Chondrocyte (in vitro differentiated cells): ENCODE measurements around the gene CDC42EP4. TPM values are rescaled to one million over a fixed set of nuclear protein-coding genes. Genes with fewer than 3 reads are reported as not detected.
A peak's percentile ranks its signal among the peaks of the same experiment; 100 is the strongest.

Experiments
- DNase-seq: peaks from one replicate; pipeline ENCODE4 v3.0.0; 2021; ENCODE audit warnings: mixed read lengths, low spot score
- H3K27ac Mint-ChIP-seq: one replicate; pipeline ENCODE4 v1.8.0; 2021; ENCODE audit warnings: mild to moderate bottlenecking, moderate library complexity, mixed read lengths; ENCODE audit not compliant: unreplicated experiment
- H3K27me3 Mint-ChIP-seq: 2 replicates; pipeline ENCODE4 v1.8.0; 2021; ENCODE audit warnings: low read depth, mixed read lengths
- H3K36me3 Mint-ChIP-seq: 2 replicates; pipeline ENCODE4 v1.8.0; 2021; ENCODE audit warnings: low read depth, mixed read lengths
- H3K4me1 Mint-ChIP-seq: 2 replicates; pipeline ENCODE4 v1.8.0; 2021; ENCODE audit warnings: low read depth, mild to moderate bottlenecking, mixed read lengths
- H3K4me3 Mint-ChIP-seq: one replicate; pipeline ENCODE4 v1.8.0; 2021; ENCODE audit warnings: mild to moderate bottlenecking, moderate library complexity, mixed read lengths; ENCODE audit not compliant: unreplicated experiment
- H3K9me3 Mint-ChIP-seq: 2 replicates; pipeline ENCODE4 v1.8.0; 2021; ENCODE audit warnings: low read depth, mixed read lengths
- total RNA-seq: library from RNA; stranded (reverse); gene quantifications from 3 replicates; pipeline ENCODE4 v1.2.1, GENCODE V29; 2021
- TF ChIP-seq, protein P1 (sequence below): fragments of 200-600 bp; sonication (generic); IDR thresholded peaks from 2 replicates; pipeline ENCODE4 v1.5.0; 2021; ENCODE audit warnings: antibody characterized with exemption, mild to moderate bottlenecking, moderate library complexity

CDC42EP4 gene
- total RNA-seq, 1 donor from 2014 or later, result 10.5 TPM

DNA sequence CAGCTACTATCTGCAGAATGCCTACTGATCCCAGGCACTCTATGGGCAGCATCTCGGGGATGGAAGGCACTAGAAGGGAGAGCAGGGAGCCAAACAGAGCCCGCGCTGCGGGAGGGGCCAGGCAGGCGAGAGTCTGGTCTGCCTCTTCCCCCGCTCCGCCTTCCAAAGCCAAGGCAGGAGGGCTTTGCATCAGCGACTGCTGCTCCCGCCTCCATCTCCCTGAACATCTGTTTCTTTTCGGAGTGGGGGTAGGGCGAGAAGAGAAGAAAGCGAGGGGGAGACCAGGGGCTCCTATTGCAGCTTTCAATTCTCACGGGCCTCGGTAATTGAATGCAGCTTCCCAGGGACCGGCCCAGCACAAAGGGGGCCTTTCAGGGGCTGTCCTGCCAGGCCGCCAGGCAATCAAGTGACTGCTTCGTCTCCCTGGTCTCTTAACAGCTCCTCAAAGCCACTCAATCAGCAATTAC lies 31.4 kb upstream of the CDC42EP4 start:
- peak overlapping the region; percentile 35 for H3K4me3 Mint-ChIP-seq
- H3K4me1 Mint-ChIP-seq, result peaks cover 46% of the 10 kb centered on the region
- no peaks in the 10 kb centered on the region for H3K36me3 Mint-ChIP-seq
- H3K27me3 Mint-ChIP-seq, result no peaks in the 10 kb centered on the region
- peak overlapping the region; percentile 51 for H3K27ac Mint-ChIP-seq
- no peak for DNase-seq
- no peaks in the 10 kb centered on the region for H3K9me3 Mint-ChIP-seq
- TF ChIP-seq, protein P1, sequence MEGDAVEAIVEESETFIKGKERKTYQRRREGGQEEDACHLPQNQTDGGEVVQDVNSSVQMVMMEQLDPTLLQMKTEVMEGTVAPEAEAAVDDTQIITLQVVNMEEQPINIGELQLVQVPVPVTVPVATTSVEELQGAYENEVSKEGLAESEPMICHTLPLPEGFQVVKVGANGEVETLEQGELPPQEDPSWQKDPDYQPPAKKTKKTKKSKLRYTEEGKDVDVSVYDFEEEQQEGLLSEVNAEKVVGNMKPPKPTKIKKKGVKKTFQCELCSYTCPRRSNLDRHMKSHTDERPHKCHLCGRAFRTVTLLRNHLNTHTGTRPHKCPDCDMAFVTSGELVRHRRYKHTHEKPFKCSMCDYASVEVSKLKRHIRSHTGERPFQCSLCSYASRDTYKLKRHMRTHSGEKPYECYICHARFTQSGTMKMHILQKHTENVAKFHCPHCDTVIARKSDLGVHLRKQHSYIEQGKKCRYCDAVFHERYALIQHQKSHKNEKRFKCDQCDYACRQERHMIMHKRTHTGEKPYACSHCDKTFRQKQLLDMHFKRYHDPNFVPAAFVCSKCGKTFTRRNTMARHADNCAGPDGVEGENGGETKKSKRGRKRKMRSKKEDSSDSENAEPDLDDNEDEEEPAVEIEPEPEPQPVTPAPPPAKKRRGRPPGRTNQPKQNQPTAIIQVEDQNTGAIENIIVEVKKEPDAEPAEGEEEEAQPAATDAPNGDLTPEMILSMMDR, result no peak

DNA sequence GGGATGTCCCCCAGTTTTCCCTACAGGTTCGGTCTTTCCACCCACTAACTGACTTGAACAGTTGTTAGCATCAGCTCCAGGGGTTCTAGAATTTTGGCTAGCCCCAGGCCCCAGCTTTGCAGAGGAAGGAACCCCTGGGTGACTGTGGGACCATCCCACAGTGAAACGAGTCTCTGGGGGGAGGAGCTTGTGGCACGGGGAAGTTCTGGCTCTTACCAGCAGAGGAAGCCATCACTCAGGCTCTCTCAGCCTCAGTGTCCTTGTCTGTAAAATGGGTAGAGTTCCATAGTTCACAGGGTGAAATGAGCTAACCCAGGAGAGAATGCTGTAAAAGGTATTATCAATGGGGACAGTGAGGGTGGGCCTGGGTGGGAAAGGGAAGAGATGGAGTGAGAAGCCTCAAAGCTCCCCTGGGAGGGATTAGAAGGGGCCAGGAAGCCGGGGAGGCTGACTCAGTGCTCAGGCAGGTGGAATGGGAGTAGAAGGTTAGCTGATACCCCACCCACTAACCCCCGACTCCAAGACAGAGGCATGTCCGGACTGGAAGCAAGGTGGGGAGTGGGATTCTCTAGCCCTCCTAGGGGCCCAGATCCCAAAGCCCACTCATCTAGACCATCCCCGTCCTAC lies 30.9 kb upstream of the CDC42EP4 start:
- no peaks in the 10 kb centered on the region for H3K27me3 Mint-ChIP-seq
- H3K36me3 Mint-ChIP-seq, result no peaks in the 10 kb centered on the region
- DNase-seq, result no peak
- H3K27ac Mint-ChIP-seq, result no peak overlapping the region
- peaks cover 46% of the 10 kb centered on the region for H3K4me1 Mint-ChIP-seq
- H3K4me3 Mint-ChIP-seq, result no peak overlapping the region
- TF ChIP-seq, protein P1, result no peak
- H3K9me3 Mint-ChIP-seq, result no peaks in the 10 kb centered on the region

DNA sequence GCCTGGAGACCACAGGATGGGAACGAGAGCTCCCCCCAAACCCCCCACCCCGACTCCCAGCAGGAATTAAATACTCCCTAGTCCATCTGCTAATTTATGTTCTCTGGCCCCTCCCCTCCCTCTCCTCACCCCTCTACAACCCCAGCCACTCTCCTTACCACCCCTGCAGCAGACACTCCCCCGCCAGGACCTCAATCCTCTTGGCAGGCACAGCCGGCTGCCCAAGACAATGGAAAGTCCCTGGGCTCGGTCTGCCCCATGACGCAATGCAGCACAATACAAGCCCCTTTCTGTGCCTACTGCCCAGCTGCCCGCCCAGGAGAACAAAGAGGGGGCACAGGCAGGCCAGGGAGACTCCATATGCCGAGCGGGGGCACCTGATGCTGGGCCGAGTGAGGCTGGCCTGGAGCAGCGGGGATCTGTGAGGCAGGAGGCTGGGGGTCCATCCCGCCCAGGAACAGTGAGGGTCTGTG lies 30.3 kb upstream of the CDC42EP4 start:
- Mint-ChIP-seq H3K36me3 (peaks cover 4% of the 10 kb centered on the region), H3K27me3 (no peaks in the 10 kb centered on the region), H3K27ac (no peak overlapping the region), H3K4me3 (no peak overlapping the region), H3K4me1 (peaks cover 41% of the 10 kb centered on the region), H3K9me3 (no peaks in the 10 kb centered on the region)
- TF ChIP-seq, protein P1, result no peak
- peak; percentile 69 for DNase-seq

DNA sequence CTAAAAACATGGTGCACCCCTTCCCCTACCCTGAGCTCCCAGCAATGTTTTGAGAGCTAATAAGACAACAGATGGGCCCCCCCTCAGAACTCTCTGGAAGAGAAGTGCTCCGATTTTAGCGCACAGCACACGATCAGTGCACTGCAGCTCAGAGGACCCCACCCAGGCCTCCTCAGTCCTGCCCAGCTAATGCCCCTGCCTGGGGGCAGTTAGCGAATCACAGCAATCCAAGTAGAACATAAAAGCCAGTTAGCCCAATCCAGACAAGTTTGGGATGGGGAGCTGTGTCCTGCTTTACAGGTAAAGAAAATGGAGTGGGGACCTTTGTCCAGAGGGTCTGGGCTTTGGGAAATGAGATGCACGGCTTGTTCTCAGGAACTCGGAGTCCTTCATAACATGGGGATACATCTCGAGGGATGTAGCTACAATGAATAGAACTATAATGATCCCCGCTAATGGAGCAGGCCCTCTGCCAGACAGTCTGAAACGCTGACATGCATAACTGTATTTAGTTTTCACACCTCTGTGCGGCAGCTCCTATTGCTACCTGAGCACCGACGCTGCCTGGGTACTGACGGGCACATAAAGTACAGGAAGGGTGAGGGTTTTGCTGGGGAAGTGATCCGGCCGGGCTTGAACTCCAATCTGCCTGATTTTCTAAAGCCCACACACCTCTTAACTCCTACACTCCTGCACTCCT lies 29.7 kb upstream of the CDC42EP4 start:
- TF ChIP-seq, protein P1, result no peak
- H3K9me3 Mint-ChIP-seq, result no peaks in the 10 kb centered on the region
- no peak overlapping the region for H3K27ac Mint-ChIP-seq
- no peak overlapping the region for H3K4me3 Mint-ChIP-seq
- no peak for DNase-seq
- peaks cover 41% of the 10 kb centered on the region for H3K4me1 Mint-ChIP-seq
- H3K36me3 Mint-ChIP-seq, result peaks cover 4% of the 10 kb centered on the region
- H3K27me3 Mint-ChIP-seq, result no peaks in the 10 kb centered on the region

DNA sequence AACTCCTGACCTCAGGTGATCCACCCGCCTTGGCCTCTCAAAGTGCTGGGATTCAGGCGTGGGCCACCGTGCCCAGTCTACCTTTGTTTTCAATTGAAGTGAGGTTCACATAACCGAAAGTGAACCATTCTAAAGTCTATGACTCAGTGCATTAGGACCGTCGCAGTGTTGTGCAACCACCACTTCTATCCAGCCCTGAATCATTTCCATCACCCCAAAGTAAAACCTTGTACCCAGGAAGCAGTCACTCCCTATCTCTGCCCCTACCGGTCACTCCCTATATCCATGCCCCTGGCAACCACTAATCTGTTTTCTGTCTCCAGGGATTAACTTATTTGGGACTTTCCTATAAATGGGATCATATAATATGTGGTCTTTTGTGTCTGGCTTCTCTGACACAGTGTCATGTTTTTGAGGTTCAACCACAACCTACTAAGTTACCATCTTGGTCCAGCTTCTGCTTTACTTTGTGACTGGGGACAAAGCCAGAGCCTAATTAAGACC lies 28.3 kb upstream of the CDC42EP4 start:
- Mint-ChIP-seq H3K4me1 (peaks cover 41% of the 10 kb centered on the region), H3K4me3 (no peak overlapping the region), H3K27me3 (no peaks in the 10 kb centered on the region), H3K9me3 (no peaks in the 10 kb centered on the region), H3K27ac (no peak overlapping the region), H3K36me3 (peaks cover 4% of the 10 kb centered on the region)
- TF ChIP-seq, protein P1, result peak; percentile 14
- no peak for DNase-seq
